Tongue (tissue), 2 donors: ENCODE data around the gene ITGB8. TPM values are rescaled to one million over a fixed set of nuclear protein-coding genes. Genes with fewer than 3 reads are reported as not detected.
A peak's percentile ranks its signal among the peaks of the same experiment; 100 is the strongest.

Source experiments
- DNase-seq: peaks from one replicate; pipeline ENCODE4 v3.0.0-alpha.2; 2015
- total RNA-seq: library from RNA; depleted of rRNA; stranded (reverse); fragments of >200 nt; gene quantifications from one replicate; pipeline ENCODE4 v1.2.3, GENCODE V29; 2014

The ITGB8 gene
- total RNA-seq, 1 donor from 2014 or later: 27.0 TPM

DNA sequence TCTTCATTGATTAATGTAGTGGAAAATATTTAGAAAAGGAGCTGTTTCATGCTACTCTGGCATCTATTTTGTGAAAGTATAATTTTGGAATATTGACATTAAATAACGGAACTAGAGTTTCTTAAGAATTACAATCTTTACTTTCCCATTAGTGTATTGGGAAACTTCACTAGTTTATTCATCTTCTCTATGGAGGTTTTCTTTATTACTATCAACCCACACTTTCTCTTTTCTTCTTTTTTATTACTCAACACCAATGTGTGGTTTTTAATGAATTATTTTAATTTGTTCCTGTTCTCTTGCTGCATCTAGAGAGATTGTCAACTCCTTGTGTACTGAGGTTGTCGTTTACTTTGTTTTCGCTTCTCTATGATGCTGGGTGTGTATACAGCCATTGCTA lies 20.4 kb upstream of the ITGB8 start:
- DNase-seq: no peak

DNA sequence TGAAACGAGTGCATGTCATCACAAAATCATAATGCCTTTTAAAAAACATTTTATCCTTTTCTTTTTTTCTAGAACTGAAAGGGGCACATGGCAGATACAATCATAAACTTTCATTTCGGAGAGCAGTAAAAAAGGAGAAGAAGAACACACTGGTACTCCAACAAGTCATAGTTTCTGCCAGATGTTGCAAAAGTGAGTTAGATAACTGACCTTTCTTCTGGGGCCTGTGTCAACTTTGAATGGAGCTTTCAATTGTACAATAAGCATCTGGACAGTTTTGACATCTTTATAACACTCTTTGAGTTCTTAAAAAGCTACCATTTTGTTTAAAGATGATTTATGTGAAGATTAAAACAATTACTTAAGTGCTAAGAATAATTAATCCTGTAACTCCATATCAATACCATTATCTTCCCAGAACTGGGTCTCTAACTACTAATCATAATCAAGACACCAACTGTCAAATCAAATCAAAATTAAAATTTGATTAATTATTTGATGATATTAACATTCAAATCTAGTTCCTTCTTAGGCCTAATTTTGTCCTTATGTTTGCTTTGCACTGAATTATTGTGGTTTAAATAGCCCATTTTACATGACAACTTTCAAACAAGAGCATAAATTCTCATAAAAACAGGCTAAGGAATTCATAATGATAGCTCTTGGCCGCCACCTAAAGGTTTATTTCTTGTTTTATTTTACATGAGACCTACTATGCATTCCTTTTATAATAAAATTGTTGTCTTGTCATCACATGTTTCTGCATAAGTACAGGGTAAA lies 19.5 kb upstream of the ITGB8 start:
- DNase-seq: peak; percentile 57

DNA sequence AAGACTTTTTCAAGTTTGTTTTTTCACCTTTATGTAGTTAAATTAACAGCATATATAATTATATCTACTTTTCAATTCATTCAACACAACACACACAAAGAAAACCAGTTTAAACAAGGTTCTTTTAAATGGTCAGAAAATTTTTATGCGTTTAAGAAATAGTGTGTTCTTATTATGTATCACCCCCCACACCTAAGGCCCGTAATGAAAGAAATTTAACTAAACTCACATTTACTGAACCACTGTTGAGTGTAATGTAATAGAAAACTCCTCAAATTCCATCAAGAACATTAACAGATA lies 19.0 kb upstream of the ITGB8 start:
- no peak for DNase-seq

DNA sequence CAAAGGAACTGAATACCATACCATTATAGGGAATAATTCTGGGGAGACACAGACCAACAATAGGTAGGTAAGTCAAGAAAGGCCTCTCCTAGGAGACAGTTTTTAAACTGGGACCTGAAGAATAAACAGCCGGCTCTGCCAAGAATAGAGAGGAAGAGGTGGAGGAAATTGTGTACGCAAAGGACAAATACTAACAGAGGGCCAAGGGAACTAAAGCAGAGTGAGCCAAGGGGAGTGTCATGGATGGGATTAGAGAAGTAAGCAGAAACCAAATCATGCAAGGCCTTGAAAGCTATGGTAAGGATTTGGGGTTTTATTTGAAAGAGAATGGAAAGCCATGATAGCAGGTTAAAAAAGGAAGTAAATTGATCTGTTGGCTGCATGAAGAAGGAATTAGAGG lies 18.1 kb upstream of the ITGB8 start:
- DNase-seq: no peak

DNA sequence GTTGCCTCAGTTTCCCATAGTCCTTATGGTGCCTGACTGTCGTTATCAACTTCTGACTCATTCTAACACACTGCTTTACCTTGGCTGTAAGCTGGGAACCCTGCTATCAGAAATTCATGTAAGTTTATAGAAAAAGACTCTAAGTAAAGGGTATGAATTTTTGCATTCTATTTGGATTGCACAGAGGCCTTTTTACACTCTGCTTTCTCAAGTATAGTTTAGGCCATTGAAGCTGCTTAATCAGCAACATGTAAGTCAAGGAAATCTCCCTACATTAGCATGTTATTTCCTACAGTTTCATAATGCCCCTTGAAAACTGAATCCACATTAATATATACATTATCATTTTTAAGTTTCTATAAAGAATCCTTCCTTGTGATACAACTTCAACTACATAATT lies 17.1 kb upstream of the ITGB8 start:
- no peak for DNase-seq

DNA sequence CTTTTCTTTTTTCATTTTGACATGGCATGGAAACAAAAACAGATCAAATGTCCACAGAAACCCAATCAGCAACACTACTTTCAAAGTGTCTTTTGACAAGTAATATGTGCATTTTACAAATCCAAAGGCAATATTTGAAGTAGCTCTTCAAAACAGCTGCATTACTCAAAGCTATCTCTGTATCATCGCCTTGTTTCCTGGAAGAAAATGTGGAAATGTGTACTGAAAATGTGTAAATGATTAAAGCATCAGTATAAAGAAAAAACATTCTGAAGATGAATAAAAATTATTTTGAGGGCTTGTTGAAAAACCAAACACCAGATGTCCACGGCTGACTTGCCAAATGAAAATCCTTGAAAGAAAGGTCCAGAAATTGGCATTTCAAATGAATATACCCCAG lies 16.5 kb upstream of the ITGB8 start:
- DNase-seq: peak; percentile 32

DNA sequence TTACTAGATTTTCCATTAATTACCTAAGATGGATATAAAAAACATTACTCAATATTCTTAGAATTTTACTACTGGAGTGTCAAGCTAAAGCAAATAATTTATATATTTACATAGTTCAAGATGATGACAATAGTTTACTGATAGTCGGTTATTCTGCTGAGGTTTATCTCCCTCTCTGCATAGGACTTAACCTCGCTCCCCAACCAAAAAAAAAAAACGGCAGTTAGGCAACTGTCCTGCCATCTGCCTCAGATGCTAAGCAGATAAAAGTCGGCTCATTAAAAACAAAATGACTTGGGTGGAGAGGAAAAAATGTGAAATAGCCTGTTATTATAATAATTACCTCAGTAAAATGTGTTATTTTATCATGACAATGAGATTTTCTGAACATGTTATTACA lies 14.0 kb upstream of the ITGB8 start:
- no peak for DNase-seq

DNA sequence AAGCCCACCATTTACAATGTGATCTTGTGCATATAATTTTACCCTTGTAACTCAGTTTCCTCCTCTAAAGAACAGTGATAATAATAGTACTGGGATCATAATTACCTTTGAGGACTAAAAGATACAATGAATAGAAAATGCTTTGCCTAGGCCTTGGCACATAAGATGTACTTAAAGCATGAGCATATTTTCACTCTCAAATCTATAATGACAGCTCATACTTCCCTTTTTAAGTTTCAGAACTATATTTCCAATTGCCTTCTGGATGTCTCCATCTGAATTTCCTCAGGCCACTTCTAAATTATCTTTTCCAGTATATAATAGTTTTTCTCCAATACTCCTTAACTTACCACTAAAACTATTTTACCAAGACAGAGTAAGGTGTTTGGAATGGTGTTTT lies 13.3 kb upstream of the ITGB8 start:
- no peak for DNase-seq

DNA sequence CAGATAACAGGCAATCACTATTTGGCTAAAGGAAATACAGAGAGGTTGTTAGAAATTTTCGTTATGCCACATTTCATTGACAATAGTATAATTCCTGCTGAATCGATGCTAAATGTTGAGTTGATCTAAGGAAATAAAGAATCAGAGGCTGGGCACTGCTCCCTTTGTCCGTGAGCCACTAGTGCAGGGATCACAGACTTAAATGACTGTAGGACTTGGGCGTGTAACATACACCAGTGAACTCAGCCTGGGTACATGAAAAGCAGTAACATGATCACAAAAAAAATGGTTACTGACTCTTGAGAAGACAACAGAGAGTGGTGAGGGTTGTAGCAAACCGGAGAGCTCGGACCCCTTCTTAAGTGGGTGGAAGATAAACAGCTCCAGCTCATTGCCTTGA lies 11.8 kb upstream of the ITGB8 start:
- no peak for DNase-seq

DNA sequence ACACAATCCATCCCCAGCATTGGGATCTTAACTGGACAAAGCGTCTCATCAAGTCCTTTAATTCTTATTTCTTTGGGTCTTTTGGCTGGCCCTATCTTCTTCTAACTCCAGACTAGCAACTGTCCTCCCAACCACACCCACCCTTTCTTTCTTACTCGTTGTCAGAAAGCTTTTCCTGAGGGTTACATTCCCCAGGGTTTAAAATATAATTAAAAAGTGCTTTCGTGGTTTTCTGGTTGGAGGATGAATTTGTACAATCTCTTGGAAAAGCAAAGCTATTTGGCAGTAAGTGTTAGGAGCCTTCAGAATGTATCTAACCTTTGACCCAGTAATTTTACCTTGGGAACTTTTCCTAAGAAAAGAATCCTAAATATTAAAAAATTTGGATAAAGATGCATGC lies 10.4 kb upstream of the ITGB8 start:
- DNase-seq: no peak

DNA sequence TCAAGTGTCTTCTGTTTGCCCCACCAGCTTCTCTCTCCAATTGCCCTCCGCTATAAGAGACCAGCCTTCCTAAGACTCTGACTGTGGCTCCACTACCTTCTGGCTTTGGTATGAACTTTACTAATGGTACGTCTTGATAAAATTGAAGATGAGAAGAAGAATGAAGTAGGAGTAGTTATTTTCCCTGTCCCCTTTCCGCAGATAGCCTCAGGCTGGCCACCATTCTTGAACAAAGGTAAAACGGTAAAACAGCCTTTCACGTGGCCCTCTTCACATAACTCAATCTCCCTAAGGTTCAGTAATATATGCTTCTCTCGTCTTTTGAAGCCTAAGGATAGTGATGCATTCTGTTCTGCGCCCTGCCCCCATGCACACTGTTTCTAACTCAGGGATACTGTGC lies 9.9 kb upstream of the ITGB8 start:
- no peak for DNase-seq

DNA sequence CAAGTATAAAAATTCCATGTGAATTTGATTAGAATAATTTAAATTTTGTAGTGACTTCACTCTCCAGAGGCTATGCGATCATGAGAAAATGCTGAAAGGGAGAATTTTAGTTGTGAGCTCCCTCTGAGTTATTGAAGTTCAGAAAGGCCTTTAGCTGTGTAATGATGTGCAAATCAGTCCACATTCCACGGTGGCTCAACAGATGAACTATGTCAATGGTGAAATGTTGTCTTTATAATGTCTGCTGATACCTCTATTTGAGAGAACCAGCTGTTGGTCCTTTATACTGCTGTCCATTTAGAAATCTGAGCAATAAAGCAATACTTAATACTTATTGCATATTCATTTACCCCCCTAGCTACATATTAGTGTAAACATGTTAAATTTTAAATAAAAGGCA lies 7.1 kb upstream of the ITGB8 start:
- DNase-seq: peak; percentile 35

DNA sequence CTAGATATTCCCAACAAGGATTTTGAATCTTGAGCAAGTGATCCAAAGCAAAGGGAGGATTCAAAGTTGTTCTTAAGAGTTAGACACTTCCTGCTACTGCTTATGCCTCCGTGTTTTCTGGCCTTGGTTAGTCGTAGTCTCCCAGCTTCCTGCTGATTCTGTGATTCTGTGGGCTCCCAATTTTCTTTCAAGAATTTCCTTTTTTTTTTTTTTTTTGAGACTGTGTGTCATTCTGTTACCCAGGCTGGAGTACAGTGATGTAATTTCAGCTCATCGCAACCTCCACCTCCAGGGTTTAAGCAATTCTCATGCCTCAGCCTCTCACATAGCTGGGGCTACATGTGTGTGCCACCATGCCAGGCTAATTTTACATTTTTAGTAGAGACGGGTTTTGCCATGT lies 4.4 kb upstream of the ITGB8 start:
- DNase-seq: no peak

DNA sequence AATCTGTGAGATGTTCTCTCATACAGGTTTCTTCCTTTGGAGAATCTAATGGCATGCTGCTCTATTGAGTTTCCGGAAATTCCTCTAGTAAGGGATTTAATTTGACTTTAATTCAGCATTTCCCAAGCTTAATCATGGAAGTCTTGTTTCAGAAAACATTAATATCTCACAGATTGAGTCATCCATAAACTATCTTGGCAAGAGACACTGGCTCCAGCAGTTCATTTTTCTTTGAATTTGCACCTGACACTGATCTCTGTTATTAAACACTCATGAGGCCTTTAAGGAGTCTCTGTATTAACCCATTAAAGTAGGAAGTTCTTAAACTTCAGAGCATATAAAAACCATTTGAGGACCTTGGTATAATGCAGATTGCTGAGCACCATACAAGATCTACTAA lies 3.6 kb upstream of the ITGB8 start:
- DNase-seq: no peak

DNA sequence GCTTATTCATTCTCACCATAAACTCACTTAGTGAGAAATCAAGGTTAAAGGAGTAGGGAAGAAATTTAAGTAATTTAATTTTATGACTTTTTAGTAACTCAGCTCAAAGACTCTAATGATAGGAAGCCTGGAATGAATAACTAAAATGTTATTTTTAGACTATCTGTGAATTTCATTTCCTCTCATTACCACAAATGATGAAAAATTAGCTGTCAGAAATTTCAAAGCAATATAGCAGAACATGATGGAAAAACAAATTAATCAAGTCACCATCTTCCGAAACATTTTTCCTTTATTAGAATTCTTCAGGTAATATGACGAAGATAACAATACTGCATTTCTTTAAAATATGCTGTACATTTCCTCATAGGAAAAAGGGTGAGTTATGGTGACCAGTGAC lies 2.7 kb upstream of the ITGB8 start:
- DNase-seq: no peak

DNA sequence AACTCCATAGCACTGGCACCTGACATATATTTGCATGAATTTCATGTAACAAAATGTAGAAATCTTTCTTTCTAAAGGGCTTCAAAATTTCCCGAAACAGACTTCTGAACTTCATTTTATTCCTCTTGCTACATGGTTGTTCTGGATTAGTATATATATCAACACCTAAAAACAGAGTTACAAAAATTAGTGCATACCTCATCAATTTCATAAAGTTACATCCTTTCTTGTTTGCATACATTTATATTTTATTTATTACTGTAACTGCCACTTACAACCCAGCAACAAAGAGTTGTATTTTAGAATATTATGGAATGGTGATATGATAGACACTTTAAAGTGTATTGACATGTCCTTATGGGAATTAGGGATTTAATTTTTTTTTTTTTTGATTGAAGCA lies 2.0 kb upstream of the ITGB8 start:
- no peak for DNase-seq

DNA sequence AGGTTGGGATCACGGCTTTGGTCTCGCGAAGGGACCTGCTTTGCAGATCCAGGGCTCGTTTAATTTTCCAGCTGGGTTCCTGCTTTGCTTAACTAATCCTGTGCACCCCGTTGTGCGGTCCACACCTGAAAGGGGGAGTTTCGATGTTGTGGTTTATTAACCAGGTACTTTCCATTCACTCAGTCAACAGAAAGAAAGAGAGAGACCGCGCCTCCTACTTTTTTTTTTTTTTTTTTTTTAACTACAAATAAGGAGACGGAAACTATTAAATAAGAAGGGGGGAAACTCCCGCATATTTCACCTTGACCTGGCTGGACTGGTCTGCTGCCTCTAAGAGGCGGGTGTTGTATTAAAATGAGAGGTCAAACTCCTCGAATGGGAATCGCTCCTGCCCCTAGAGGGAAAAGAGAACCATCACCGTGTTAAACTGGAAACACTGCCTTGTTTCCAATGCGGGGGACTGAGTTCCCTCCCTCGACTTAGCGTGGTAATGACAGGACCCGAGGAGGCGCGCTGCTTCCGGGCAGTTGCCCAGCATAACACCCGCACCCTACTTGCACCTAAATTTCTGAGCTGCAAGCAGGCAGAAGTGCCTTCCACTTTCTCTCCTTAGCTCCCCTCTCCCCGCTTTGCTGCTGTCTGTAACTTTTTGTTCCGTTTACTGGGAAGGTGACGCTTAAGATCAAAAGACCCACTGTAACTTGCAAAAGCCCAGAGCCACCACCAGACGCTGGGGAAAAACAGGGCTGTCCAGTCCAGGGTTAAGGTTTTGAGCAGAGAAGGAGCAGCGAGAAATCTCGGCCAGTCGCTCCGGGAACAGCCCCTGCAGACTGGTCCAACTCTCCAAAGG lies 1.1 kb upstream of the ITGB8 start:
- DNase-seq: peak; percentile 84

DNA sequence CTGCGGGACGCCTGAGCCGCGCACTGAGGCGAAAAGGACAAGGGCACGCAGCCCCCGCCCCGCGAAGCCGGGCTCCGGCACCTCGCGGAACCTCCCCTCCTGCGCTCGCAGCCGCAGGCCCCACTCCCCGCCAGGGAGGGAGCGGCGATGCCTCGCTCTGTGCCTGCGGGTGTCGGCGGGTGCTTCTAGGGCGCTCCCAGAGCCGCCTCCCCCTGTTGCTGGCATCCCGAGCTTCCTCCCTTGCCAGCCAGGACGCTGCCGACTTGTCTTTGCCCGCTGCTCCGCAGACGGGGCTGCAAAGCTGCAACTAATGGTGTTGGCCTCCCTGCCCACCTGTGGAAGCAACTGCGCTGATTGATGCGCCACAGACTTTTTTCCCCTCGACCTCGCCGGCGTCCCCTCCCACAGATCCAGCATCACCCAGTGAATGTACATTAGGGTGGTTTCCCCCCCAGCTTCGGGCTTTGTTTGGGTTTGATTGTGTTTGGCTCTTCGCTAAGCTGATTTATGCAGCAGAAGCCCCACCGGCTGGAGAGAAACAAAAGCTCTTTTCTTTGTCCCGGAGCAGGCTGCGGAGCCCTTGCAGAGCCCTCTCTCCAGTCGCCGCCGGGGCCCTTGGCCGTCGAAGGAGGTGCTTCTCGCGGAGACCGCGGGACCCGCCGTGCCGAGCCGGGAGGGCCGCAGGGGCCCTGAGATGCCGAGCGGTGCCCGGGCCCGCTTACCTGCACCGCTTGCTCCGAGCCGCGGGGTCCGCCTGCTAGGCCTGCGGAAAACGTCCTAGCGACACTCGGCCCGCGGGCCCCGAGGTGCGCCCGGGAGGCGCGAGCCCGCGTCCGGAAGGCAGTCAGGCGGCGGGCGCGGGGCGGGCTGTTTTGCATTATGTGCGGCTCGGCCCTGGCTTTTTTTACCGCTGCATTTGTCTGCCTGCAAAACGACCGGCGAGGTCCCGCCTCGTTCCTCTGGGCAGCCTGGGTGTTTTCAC lies 519 bp downstream of the ITGB8 start:
- peak; percentile 68 for DNase-seq

DNA sequence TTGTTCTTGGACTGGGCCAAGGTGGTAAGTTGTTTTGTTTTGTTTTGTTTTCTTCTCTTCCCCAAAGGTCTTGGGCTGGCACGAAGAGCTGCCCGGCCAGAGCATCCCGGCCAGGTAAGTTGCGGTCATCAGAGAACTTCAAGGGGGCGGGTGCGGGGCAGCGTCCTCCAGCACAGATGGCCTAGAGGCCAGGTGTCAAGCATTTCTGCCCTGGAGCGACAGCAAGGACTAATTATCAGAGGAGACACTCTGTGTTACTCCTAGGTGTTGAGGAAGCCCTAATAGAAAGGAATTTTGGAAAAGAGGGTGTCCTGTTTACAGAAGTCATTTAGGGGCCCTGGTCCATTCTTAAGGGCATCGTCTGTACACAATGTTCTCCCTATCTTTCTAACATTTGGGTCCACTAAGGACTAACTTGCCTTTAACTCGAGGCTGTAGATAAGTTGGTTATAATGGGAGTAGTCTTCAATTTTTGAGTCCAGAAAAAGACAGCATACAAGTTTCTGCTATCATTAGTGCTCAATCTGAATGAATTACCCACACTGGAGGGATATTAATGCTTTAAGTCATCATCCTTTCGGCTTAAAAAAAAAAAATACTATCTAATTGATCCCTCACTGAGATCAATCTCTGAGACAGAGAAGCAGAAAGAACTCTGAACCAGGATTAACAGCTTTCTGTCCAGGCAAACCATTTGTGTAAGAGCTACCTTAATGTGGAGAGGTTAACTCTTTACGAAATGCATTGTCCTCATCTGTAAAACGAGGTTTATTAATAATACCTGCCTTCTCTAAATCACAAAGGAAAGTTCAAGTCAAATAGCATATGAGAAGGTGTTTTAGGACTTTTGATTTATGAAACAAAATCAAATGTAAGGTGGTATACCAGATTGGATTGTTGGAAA lies 1.5 kb downstream of the ITGB8 start:
- no peak for DNase-seq

DNA sequence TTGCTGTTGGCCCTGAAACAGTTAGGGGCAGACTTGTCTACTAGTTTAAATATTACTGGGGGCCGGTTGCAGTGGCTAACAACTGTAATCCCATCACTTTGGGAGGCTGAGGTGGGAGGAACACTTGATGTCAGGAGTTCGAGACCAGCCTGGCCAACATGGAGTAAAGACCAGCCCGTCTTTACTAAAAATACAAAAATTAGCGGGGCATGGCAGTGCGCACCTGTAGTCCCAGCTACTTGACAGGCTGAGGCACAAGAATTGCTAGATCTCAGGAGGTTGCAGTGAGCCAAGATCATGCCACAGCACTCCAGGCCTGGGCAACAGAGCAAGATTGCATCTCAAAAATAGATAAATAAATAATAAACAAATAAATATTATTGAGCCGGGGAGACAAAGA lies 7.6 kb downstream of the ITGB8 start:
- DNase-seq: no peak

DNA sequence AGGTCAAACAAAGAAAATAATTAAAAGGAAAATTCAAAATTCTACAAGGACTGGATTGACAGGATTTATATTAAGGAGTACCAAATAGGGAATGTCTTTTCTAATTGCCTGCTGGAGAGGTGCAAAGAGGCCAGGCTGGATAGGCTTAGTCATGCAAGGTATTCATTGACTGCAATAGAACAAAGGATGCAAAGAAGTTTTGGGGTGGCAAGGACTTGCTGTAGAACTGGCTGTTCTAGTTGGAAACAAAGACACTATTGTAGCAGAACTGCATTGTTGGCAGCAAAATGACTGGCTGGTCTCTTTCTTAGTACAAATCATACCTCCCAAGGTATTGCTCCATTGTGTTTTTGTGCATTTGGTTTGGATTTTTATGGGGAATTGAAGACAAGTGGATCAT lies 10.1 kb downstream of the ITGB8 start:
- no peak for DNase-seq

DNA sequence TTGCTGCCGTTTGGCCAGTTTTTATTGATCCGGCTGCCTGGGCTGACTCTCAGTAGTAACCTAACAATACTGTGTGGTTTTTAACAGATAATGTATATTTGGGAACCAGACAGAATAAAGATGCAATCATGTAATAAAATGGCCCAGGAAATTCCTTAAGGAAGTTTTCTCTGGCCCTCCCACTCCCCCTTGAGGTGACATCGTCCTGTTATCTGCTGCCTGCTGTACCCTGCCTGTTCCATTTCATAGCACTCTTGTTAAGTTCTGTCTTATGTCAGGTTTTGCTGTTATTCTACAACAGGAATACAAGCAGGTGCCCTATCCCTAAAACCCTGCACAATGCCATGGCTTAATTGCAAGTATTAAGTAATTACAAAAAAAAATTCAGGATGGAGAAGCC lies 12.5 kb downstream of the ITGB8 start:
- no peak for DNase-seq
